ENCODE data around the gene STIMATE.

DNA sequence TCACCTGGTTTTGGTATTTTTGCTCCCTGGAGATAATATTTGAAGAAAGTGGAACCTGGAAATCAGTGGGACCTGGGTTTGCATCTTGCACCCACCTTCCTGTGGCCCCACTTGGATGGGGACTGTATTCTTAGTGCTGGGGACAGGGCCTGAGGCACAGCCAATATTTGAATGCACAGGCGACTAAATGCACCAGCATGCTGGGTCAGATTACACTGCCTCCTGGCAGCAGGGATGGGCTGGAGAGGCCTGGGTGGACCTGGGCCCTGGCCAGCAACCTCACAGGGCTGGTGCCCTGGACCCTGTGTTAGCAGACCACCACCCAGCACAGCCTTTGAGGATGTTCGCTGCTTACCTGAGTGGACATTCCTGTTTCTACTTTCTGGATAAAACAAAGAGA lies 77.4 kb downstream of the STIMATE start:
- TF ChIP-seq TAF1 (IDR thresholded peaks at IDR 0.05; ENCODE audit: borderline replicate concordance, insufficient read depth, low read length): no peak
- TF ChIP-seq REST (IDR thresholded peaks at IDR 0.05; ENCODE audit: insufficient read depth in 1 of 2, low read depth in 2 of 2, low read length in 2 of 2): no peak
